GM12801 (cell line): ENCODE results near the gene RAE1.

Experiments used
- TF ChIP-seq, protein P1 (sequence below): IDR thresholded peaks from one replicate; pipeline ENCODE4 v1.5.1; 2011; ENCODE audit warnings: control low read depth; ENCODE audit not compliant: insufficient read length; ENCODE audit errors: extremely low read depth

RAE1 gene

GRCh38 chr20:57313951-57314350, 37.1 kb upstream of the RAE1 start:
- TF ChIP-seq, protein P1, sequence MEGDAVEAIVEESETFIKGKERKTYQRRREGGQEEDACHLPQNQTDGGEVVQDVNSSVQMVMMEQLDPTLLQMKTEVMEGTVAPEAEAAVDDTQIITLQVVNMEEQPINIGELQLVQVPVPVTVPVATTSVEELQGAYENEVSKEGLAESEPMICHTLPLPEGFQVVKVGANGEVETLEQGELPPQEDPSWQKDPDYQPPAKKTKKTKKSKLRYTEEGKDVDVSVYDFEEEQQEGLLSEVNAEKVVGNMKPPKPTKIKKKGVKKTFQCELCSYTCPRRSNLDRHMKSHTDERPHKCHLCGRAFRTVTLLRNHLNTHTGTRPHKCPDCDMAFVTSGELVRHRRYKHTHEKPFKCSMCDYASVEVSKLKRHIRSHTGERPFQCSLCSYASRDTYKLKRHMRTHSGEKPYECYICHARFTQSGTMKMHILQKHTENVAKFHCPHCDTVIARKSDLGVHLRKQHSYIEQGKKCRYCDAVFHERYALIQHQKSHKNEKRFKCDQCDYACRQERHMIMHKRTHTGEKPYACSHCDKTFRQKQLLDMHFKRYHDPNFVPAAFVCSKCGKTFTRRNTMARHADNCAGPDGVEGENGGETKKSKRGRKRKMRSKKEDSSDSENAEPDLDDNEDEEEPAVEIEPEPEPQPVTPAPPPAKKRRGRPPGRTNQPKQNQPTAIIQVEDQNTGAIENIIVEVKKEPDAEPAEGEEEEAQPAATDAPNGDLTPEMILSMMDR, result no peak

DNA sequence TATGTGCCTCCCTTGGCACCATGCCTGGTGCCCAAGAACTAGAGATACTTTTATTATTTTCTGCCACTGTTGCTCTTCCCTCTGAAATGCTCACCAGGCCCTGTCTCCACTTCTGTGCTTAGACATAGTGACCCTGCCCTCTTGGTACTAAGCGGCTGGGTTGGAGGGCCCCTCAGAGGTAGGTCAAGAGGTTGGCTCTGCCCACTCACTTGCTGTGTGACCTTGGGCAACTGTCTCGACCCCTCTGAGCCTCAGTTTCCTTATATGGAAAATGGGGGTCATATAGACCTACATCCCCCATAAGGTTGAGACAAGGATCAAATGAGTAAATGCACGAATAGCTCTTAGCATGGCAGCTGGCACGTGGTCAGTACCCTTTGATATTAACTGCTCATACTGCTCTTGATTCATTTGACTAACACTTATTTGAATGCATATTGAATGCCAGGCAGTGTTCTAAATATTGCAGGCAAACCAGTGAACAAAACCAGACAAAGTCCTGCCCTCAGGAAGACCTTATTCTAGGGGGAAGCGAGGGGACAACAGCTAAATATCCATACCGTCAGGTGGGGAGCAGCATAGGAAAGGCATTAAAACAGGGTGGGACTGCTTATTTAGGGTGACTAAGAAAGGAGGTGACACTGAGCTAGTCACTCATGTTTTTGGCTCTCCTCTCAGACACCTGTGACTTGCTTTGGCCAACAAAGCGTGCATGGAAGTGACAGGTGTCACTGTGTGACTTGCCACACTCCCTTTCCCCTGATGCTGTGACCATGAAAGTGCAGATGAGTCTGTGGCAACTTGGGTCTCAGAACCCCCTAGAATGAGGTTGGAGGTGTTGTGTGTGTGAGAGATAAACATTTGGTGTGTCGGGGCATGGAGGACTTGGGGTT, 35.7 kb upstream of the RAE1 start:
- TF ChIP-seq, protein P1, result no peak

DNA sequence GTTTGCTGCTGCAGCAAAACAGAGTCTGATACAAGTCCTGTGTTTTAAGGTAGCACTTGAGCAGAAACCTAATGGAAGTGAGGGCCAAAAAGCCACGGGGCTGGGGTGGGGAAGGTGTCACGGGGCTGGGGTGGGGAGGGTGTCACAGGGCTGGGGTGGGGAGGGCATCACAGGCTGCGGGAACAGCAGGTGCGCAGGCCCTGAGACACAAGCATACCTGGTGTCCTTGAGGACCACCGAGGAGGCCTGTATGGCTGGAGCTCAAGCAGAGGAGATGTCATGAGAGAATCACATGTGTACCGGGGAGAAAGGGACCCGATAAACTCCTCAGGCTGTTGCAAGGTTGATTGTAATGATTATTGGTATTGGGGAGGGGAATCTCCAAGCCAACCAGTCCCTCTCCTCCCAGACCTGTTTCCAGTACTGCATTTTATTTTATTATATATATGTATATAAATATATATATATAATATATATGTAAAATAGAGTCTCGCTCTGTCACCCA, 35.0 kb upstream of the RAE1 start:
- TF ChIP-seq, protein P1, result no peak

DNA sequence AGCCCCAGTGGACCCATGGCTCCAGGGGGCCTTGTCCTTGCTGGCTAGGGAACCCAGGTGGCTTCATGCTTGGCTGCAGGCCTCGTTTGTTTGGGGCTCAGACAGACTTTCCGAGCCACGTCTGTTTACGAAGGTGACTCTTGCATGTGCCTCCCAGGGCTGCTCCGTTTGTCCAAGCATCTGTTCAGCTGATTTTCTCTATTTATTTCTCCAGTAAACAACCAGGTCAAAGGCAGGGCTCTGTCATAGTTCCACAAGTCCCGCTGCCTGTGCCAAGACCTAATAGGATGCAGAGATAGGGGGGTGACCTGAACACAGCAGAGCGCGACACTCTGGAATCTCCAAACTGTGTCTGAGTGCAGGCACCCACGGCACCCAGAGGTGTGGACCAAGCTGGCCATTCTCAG, 34.3 kb upstream of the RAE1 start:
- TF ChIP-seq, protein P1, result no peak

DNA sequence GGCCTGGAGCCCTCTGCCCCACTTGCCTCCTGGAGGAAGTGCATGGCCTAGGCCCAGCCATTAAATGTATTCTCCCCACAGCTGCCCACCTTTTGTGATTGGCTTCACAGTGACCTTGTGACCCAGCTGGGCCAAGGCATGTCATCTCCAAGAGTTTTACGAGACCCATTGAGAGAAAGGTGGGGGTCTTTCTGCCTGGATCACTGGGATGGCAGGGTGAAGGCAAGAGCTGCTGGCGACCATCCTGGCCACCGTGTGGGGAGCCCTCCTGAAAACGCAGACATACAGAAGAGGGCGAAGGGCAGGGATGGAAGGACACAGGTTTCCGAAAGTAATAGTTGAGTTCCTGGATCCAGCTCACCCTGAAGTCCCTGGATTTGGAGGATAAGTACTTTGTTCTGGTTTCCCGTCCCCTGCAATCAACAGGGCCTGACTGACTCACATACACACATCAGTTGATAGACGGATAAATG, 33.7 kb upstream of the RAE1 start:
- TF ChIP-seq, protein P1, result no peak

DNA sequence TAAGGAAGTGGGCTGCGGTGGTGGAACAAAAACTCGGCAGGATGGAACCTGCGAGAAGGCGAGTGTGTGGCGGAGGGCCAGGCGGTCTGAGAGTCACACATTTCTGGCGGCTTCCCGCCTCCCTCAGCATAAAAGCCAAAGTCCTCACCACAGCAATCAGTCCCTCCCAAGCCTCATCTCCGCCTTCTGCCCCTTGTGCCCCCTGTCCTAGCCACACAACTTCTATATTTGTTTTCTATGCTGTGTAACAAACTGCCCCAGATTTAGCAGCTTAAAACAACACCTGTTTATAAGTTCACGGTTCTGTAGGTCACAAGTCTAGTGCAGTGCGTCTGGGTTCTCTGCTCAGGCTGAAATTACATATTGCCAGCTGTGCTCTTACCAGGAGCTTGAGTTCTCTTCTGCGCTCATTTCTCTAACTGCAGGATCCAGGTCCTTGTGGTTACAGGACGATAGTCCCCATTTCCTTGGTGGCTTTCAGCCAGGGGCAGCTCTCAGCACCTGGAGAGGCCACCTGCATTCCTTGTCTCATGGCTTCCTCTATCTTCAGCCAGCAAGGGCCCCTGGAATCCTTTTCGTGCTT, 33.2 kb upstream of the RAE1 start:
- TF ChIP-seq, protein P1, result no peak

DNA sequence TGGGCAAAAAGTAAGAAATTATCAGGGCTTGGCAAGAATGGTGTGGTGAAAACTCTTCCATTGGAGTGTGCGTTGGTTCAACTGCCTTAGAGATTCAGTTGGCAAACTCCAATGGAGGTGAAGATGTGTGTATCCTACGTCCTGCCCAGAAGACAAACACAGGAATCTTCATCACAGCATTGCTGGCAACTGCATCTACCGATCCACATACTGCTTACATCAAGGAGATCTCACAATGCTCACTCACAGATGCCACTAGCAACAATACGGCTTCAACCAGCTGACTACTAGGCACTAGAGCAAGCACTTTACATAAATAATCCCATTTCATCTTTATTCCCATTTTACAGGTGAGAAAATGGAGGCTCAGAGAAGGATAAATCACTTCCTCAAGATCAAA, 31.5 kb upstream of the RAE1 start:
- TF ChIP-seq, protein P1, result no peak
